GM12892 (cell line): ENCODE results near the gene KRTAP19-3. TPM values are rescaled to one million over a fixed set of nuclear protein-coding genes. Genes with fewer than 3 reads are reported as not detected.
"Not testable (repeated sequence)": the region's sequence is repeated elsewhere in the genome, so short reads cannot be mapped to it uniquely, and the experiment has no call there.

Experiments
- DNase-seq: peaks from one replicate; pipeline ENCODE4 v3.0.0; 2011; ENCODE audit not compliant: insufficient read length
- FAIRE-seq: peaks from 2 replicates; lab custom pipeline; 2011; peaks lifted over from hg19 to GRCh38; lab: Jason Lieb, UNC
- POLR2A ChIP-seq: IDR thresholded peaks from 2 replicates; pipeline ENCODE4 v1.6.1; 2011; ENCODE audit warnings: low read depth, low read length, control low read depth
- POLR2AphosphoS5 ChIP-seq: IDR thresholded peaks from 2 replicates; pipeline ENCODE4 v1.6.1; 2011; ENCODE audit warnings: low read depth, low read length, control low read depth
- TAF1 ChIP-seq: IDR thresholded peaks from 2 replicates; pipeline ENCODE4 v1.6.1; 2011; ENCODE audit warnings: low read depth, mild to moderate bottlenecking, control low read depth, low read length, borderline replicate concordance
- polyA plus RNA-seq: library from polyadenylated mRNA; unstranded; fragments of >200 nt; gene quantifications from one replicate; pipeline ENCODE4 v1.2.1, GENCODE V29; 2012; ENCODE audit warnings: missing spikeins, inconsistent platforms; ENCODE audit not compliant: missing spikeins

Gene KRTAP19-3
- polyA plus RNA-seq = not detected

GRCh38 chr21:30491963-30492428, at the start of gene KRTAP19-3:
KRTAP19-3 (minus strand) TSS chr21:30492013; CDS start chr21:30491957, 56 bp downstream.
- no peak for FAIRE-seq
- no peak for TF ChIP-seq POLR2AphosphoS5
- TF ChIP-seq TAF1 = no peak
- TF ChIP-seq POLR2A = no peak
- DNase-seq = no peak

GRCh38 chr21:30518876-30519275, 27.1 kb upstream of the KRTAP19-3 start:
- no peak for TF ChIP-seq TAF1
- TF ChIP-seq POLR2A = no peak
- no peak for TF ChIP-seq POLR2AphosphoS5
- DNase-seq = no peak
- FAIRE-seq = no peak

GRCh38 chr21:30515681-30516080, 23.9 kb upstream of the KRTAP19-3 start:
- TF ChIP-seq POLR2AphosphoS5 (no peak), POLR2A (no peak), TAF1 (no peak)
- FAIRE-seq = no peak
- DNase-seq = no peak

- not testable (repeated sequence) for DNase-seq, FAIRE-seq
Observed at GRCh38 chr21:30505621-30506205, 13.9 kb upstream of the KRTAP19-3 start.

- DNase-seq (no peak), FAIRE-seq (no peak)
Observed at GRCh38 chr21:30502041-30502440, 10.2 kb upstream of the KRTAP19-3 start, which contains the start of gene KRTAP19-5. KRTAP19-5 (minus strand) TSS chr21:30502141; CDS start chr21:30502090, 51 bp downstream.

GRCh38 chr21:30497065-30497464, 5.3 kb upstream of the KRTAP19-3 start, which contains the start of gene KRTAP19-4:
KRTAP19-4 (minus strand) TSS chr21:30497165; CDS start chr21:30497110, 55 bp downstream.
- DNase-seq (no peak), FAIRE-seq (no peak)
- no peak for TF ChIP-seq POLR2A
- TF ChIP-seq TAF1 = no peak
- TF ChIP-seq POLR2AphosphoS5 = no peak

More at GRCh38 chr21:30502041-30502440, 10.2 kb upstream of the KRTAP19-3 start, which contains the start of gene KRTAP19-5:
- TF ChIP-seq POLR2AphosphoS5 (no peak), TAF1 (no peak), POLR2A (no peak)

- DNase-seq (no peak), FAIRE-seq (no peak)
- no peak for TF ChIP-seq TAF1
- TF ChIP-seq POLR2A = no peak
- TF ChIP-seq POLR2AphosphoS5 = no peak
Observed at GRCh38 chr21:30487336-30487735, 4.5 kb downstream of the KRTAP19-3 start, which contains the start of gene KRTAP19-2. KRTAP19-2 (minus strand) TSS chr21:30487436; CDS start chr21:30487348, 88 bp downstream.

GRCh38 chr21:30486180-30486579, 5.6 kb downstream of the KRTAP19-3 start:
- TF ChIP-seq POLR2AphosphoS5 = no peak
- TF ChIP-seq POLR2A = no peak
- TF ChIP-seq TAF1 = no peak
- FAIRE-seq = no peak
- no peak for DNase-seq

GRCh38 chr21:30482130-30482529, 9.7 kb downstream of the KRTAP19-3 start:
- TF ChIP-seq TAF1 (no peak), POLR2A (no peak), POLR2AphosphoS5 (no peak)
- no peak for FAIRE-seq
- DNase-seq = no peak

- FAIRE-seq = no peak
- no peak for TF ChIP-seq POLR2A
- no peak for TF ChIP-seq TAF1
- TF ChIP-seq POLR2AphosphoS5 = no peak
- DNase-seq = no peak
Observed at GRCh38 chr21:30480145-30480544, 11.7 kb downstream of the KRTAP19-3 start, which contains the start of gene KRTAP19-1. KRTAP19-1 (minus strand) TSS chr21:30480367; CDS start chr21:30480317, 50 bp downstream.

- TF ChIP-seq TAF1 (no peak), POLR2A (no peak), POLR2AphosphoS5 (no peak)
- DNase-seq (no peak), FAIRE-seq (no peak)
Observed at GRCh38 chr21:30479259-30479658, 12.6 kb downstream of the KRTAP19-3 start.

- FAIRE-seq (no peak), DNase-seq (no peak)
- TF ChIP-seq POLR2A (no peak), POLR2AphosphoS5 (no peak), TAF1 (no peak)
Observed at GRCh38 chr21:30478004-30478403, 13.8 kb downstream of the KRTAP19-3 start.

- no peak for FAIRE-seq
- no peak for DNase-seq
- TF ChIP-seq POLR2AphosphoS5 (no peak), POLR2A (no peak), TAF1 (no peak)
Observed at GRCh38 chr21:30468900-30469714, 22.7 kb downstream of the KRTAP19-3 start.
